ENCODE data around the gene MUC6. TPM values are rescaled to one million over a fixed set of nuclear protein-coding genes. Genes with fewer than 3 reads are reported as not detected.

The MUC6 gene
- total RNA-seq, 1 experiment from 2014 or later: not detected

DNA sequence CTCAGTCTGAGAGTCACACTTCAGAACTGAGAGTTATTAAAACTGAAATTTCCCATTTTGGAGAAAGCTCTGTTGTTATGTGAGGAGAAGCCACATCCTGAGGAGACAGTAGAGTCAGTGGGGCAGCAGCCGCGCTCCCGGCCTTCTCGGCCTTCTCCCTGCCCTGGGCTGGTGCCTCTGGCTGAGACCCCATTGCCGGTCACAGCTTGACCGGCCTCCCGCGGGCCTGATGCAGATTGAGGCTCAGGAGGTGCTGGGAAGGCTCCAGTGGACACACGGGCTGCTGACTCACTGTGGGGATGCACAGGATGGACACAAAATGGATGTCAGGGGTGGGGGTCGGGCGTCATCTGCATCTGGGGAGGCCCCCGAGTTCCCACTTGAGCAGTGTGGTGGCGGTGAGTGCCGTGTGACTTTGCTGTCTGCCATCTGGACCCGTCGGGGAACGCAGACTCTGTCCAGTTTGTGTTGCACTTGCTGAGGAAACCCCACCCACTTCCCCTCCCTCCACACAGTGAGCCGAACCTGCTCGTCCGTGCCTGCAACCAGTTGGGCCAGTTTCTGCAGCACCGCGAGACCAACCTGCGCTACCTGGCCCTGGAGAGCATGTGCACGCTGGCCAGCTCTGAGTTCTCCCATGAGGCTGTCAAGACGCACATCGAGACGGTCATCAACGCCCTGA lies 50.1 kb downstream of the MUC6 start:
- ChIA-PET POLR2A (ENCODE audit: low non-redundant PET) (no interaction called here), CTCF (no interaction called here)
- no peak for TF ChIP-seq EZH2 (IDR thresholded peaks at IDR 0.05; ENCODE audit: borderline replicate concordance, low read depth, low read length, poor library complexity, severe bottlenecking)
- TF ChIP-seq, protein P1, sequence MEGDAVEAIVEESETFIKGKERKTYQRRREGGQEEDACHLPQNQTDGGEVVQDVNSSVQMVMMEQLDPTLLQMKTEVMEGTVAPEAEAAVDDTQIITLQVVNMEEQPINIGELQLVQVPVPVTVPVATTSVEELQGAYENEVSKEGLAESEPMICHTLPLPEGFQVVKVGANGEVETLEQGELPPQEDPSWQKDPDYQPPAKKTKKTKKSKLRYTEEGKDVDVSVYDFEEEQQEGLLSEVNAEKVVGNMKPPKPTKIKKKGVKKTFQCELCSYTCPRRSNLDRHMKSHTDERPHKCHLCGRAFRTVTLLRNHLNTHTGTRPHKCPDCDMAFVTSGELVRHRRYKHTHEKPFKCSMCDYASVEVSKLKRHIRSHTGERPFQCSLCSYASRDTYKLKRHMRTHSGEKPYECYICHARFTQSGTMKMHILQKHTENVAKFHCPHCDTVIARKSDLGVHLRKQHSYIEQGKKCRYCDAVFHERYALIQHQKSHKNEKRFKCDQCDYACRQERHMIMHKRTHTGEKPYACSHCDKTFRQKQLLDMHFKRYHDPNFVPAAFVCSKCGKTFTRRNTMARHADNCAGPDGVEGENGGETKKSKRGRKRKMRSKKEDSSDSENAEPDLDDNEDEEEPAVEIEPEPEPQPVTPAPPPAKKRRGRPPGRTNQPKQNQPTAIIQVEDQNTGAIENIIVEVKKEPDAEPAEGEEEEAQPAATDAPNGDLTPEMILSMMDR (conservative IDR thresholded peaks at IDR 0.05; ENCODE audit: low read depth, low read length): no peak
- H3K27ac ChIP-seq (ENCODE audit: low read depth, low read length, poor library complexity, severe bottlenecking): no peak overlapping the region
- no peak overlapping the region for H3K4me3 ChIP-seq (ENCODE audit: low read depth, low read length, poor library complexity, severe bottlenecking)
- no peaks in the 10 kb centered on the region for H3K9me3 ChIP-seq (ENCODE audit: low read depth, low read length, poor library complexity, severe bottlenecking)
- intact Hi-C loops (cut with micrococcal nuclease; ENCODE audit: unreplicated experiment): no loop called here
- no peaks in the 10 kb centered on the region for H3K27me3 ChIP-seq (replicated peaks; ENCODE audit: insufficient read depth, low read depth, low read length, poor library complexity)
- no peak for DNase-seq (ENCODE audit: low spot score)
- no peaks in the 10 kb centered on the region for H3K4me1 ChIP-seq (ENCODE audit: insufficient read depth, low read length, poor library complexity, severe bottlenecking)
- no TSS peak for BruUV-seq (replicated peaks)
- peaks cover 32% of the 10 kb centered on the region for H3K36me3 ChIP-seq (ENCODE audit: insufficient read depth, low read length, poor library complexity, severe bottlenecking)

DNA sequence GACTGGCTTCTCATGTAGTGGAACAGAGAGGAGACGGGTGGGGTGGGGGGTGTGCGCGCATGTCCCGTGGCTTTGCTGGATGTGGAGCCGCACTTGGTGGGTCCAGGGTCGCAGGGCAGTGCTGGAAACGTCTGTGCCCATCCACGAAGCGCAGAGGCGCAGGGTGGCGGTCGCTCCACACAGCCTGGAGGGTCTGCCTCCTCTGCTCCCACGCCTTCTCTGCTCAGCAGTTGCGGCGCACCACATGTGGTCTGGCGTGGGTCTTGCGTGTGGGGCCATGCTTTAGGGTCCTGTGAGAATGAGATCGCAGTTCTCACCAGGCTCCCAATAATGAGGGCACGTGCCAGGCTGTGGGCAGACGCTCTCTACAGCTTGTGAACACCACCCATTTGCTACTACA lies 50.7 kb downstream of the MUC6 start:
- H3K4me1 ChIP-seq (ENCODE audit: insufficient read depth, low read length, poor library complexity, severe bottlenecking): no peaks in the 10 kb centered on the region
- no peak overlapping the region for H3K27ac ChIP-seq (ENCODE audit: low read depth, low read length, poor library complexity, severe bottlenecking)
- POLR2A ChIA-PET (ENCODE audit: low non-redundant PET): no interaction called here
- no peak for DNase-seq (ENCODE audit: low spot score)
- H3K27me3 ChIP-seq (replicated peaks; ENCODE audit: insufficient read depth, low read depth, low read length, poor library complexity): no peaks in the 10 kb centered on the region
- TF ChIP-seq EZH2 (IDR thresholded peaks at IDR 0.05; ENCODE audit: borderline replicate concordance, low read depth, low read length, poor library complexity, severe bottlenecking): no peak
- TF ChIP-seq, protein P1 (conservative IDR thresholded peaks at IDR 0.05; ENCODE audit: low read depth, low read length): no peak
- CTCF ChIA-PET: no interaction called here
- no TSS peak for BruUV-seq (replicated peaks)
- peaks cover 37% of the 10 kb centered on the region for H3K36me3 ChIP-seq (ENCODE audit: insufficient read depth, low read length, poor library complexity, severe bottlenecking)
- intact Hi-C loops (cut with micrococcal nuclease; ENCODE audit: unreplicated experiment): no loop called here
- no peaks in the 10 kb centered on the region for H3K9me3 ChIP-seq (ENCODE audit: low read depth, low read length, poor library complexity, severe bottlenecking)
- H3K4me3 ChIP-seq (ENCODE audit: low read depth, low read length, poor library complexity, severe bottlenecking): no peak overlapping the region

DNA sequence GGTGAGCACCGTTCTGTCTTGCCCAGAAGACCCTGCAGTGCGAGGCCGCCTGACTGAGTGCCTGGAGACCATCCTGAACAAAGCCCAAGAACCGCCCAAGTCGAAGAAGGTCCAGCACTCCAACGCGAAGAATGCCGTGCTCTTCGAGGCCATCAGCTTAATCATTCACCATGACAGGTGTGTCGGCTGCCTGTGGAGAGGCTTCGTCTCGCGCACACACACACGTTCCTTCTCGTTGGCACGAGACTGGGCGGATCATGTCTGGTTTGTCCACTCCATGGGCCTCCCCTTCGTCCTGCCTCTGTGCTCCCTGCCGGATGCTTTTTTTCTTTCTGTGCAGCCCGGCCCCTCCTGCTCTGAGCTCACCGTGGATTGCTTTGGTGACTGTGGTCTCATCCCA lies 51.1 kb downstream of the MUC6 start:
- Histone ChIP-seq H3K9me3 (ENCODE audit: low read depth, low read length, poor library complexity, severe bottlenecking) (no peaks in the 10 kb centered on the region), H3K27me3 (replicated peaks; ENCODE audit: insufficient read depth, low read depth, low read length, poor library complexity) (no peaks in the 10 kb centered on the region), H3K36me3 (ENCODE audit: insufficient read depth, low read length, poor library complexity, severe bottlenecking) (peaks cover 38% of the 10 kb centered on the region), H3K4me1 (ENCODE audit: insufficient read depth, low read length, poor library complexity, severe bottlenecking) (no peaks in the 10 kb centered on the region), H3K27ac (ENCODE audit: low read depth, low read length, poor library complexity, severe bottlenecking) (no peak overlapping the region), H3K4me3 (ENCODE audit: low read depth, low read length, poor library complexity, severe bottlenecking) (no peak overlapping the region)
- POLR2A ChIA-PET (ENCODE audit: low non-redundant PET): no interaction called here
- DNase-seq (ENCODE audit: low spot score): no peak
- intact Hi-C loops (cut with micrococcal nuclease; ENCODE audit: unreplicated experiment): no loop called here
- no TSS peak for BruUV-seq (replicated peaks)
- CTCF ChIA-PET: no interaction called here
- TF ChIP-seq EZH2 (IDR thresholded peaks at IDR 0.05; ENCODE audit: borderline replicate concordance, low read depth, low read length, poor library complexity, severe bottlenecking): no peak
- TF ChIP-seq, protein P1 (conservative IDR thresholded peaks at IDR 0.05; ENCODE audit: low read depth, low read length): no peak
